Measurements from ENCODE around the gene FAT1. TPM values are rescaled to one million over a fixed set of nuclear protein-coding genes. Genes with fewer than 3 reads are reported as not detected.
A peak's percentile ranks its signal among the peaks of the same experiment; 100 is the strongest.

The FAT1 gene
- total and polyA plus RNA-seq, 9 of the 15 experiments (the other 6 are each of a cell fraction or from before 2014, with no cell fraction given) = 6.0 to 38.4 (median 21.4) TPM

DNA sequence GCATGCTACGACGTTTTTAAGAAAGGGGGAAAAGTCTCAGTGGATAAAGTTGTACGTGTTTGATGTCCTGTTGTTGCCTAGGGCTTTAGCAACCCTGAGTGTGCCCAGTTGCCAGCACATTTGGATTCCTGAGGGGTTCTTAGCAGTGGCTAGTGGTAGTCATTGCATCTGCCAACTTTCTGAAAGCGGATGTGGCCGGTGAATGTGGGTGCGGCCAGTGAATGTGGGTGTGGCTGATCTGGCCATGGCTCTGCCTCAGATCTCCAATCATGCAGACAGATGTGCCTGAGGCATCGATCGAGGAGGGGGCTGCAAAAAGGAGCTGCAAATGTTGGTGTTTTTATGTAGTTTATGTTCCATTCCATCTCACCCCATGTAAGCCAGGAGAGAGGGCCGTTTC is 41.5 kb upstream of the FAT1 start:
- peak; percentile 55 to 77 (median 60) for DNase-seq (ENCODE audit: extremely low read depth in 1 of 4, low spot score in 3 of 4)

More for the DNA sequence above, 41.5 kb upstream of the FAT1 start:
- FAIRE-seq (peak; percentile 88), ATAC-seq (peak; percentile 97)
- H3K4me3 ChIP-seq = no peak overlapping the region
- TF ChIP-seq ZFP36 (IDR thresholded peaks at IDR 0.05; ENCODE audit: low read depth, low read length, partially characterized antibody) (no peak), RCOR1 (IDR thresholded peaks at IDR 0.05; ENCODE audit: borderline replicate concordance in 1 of 2, low read depth in 2 of 2, low read length in 2 of 2) (0 out of 4 replicates have a peak, but pooled peaks of 1 of the 2 experiments have one; percentile 8), MEIS2 (IDR thresholded peaks at IDR 0.05; ENCODE audit: partially characterized antibody) (peak; percentile 15), ARID1B (IDR thresholded peaks at IDR 0.05) (0 out of 2 replicates have a peak, but pooled peaks have one; percentile 7), RBFOX2 (IDR thresholded peaks at IDR 0.05; ENCODE audit: low read depth, low read length) (0 out of 2 replicates have a peak, but pooled peaks have one; percentile 20), GABPA (tag; conservative IDR thresholded peaks at IDR 0.05; ENCODE audit: low read depth) (0 out of 2 replicates have a peak, but pooled peaks have one; percentile 45), SPI1 (IDR thresholded peaks at IDR 0.05; ENCODE audit: borderline replicate concordance, low read depth, low read length) (peak; percentile 64; the same call in 1 of the 2 replicates), CXXC5 (CRISPR knock-in tag; IDR thresholded peaks at IDR 0.05) (no peak), DIDO1 (tag; IDR thresholded peaks at IDR 0.05; ENCODE audit: low read depth) (no peak), CREM (IDR thresholded peaks at IDR 0.05; ENCODE audit: low read depth) (0 out of 2 replicates have a peak, but pooled peaks have one; percentile 23), TBP (optimal IDR thresholded peaks at IDR 0.05; ENCODE audit: low read depth, low read length) (peak; percentile 17), DPF2 (IDR thresholded peaks at IDR 0.05) (0 out of 2 replicates have a peak, but pooled peaks have one; percentile 12), REST (IDR thresholded peaks at IDR 0.05; ENCODE audit: borderline replicate concordance) (peak; percentile 30), REST (CRISPR knock-in tag; IDR thresholded peaks at IDR 0.05; ENCODE audit: low read depth) (no peak), EP300 (IDR thresholded peaks at IDR 0.05; ENCODE audit: low read length) (peak; percentile 12; the same call in 1 of the 2 replicates), ZNF175 (CRISPR knock-in tag; IDR thresholded peaks at IDR 0.05; ENCODE audit: low read depth) (no peak)
- in situ Hi-C loops (cut with MboI) = no loop called here
- no peaks in the 10 kb centered on the region for H3K36me3 ChIP-seq (ENCODE audit: control insufficient read depth, insufficient read depth, low read length)
- no peaks in the 10 kb centered on the region for H3K9me3 ChIP-seq (replicated peaks; ENCODE audit: control insufficient read depth, insufficient read depth, low read depth, low read length)
- peaks cover 25% of the 10 kb centered on the region for H3K79me2 ChIP-seq (ENCODE audit: control insufficient read depth, insufficient read depth, low read length)
- CTCF ChIA-PET (ENCODE audit: low intra/inter-chr PET ratio) = no interaction called here
- H2AFZ ChIP-seq (ENCODE audit: low read depth, low read length) = peak overlapping the region; percentile 75
- intact Hi-C loops (cut with micrococcal nuclease) = loop anchor here (2.0 kb wide), 1 partner anchor 80 kb away; no protein-coding TSS in a partner anchor
- H3K9me1 ChIP-seq (ENCODE audit: control insufficient read depth, insufficient read depth, low read length) = no peaks in the 10 kb centered on the region
- 15% methylated on average over 9 of the region's 9 CpGs for WGBS (ENCODE audit: insufficient coverage, low coverage, missing lambda C conversion rate)
- POLR2A ChIA-PET = interaction anchor here (1.1 kb wide), 1 partner anchor 16 kb away, joined by 3 read pairs; no protein-coding TSS in a partner anchor
- H3K27ac ChIP-seq (ENCODE audit: extremely low read depth, low read depth, low read length) = peak overlapping the region; percentile 38
- H3K27me3 ChIP-seq (ENCODE audit: control insufficient read depth in 2 of 2, insufficient read depth in 2 of 2, low read length in 2 of 2) = no peaks in the 10 kb centered on the region
- no peaks in the 10 kb centered on the region for H4K20me1 ChIP-seq (replicated peaks; ENCODE audit: control insufficient read depth, insufficient read depth, low read length)
- BruUV-seq (replicated peaks) = no TSS peak
- no peak overlapping the region for H3K9ac ChIP-seq (ENCODE audit: insufficient read depth in 1 of 2, low read depth in 2 of 2, low read length in 2 of 2)
- peaks cover 3 to 10% of the 10 kb centered on the region in 2 experiments; a peak in 3 of 5 replicates for H3K4me1 ChIP-seq (replicated peaks in 1 of 2; ENCODE audit: control insufficient read depth in 2 of 2, insufficient read depth in 2 of 2, low read length in 2 of 2)
- peak overlapping the region; percentile 62 for H3K4me2 ChIP-seq (ENCODE audit: insufficient read depth, low read length)
